Dendritic cell treated with granulocyte-macrophage colony-stimulating factor and Interleukin-4, amounts not matched to agents 40 ng/mL and 50 ng/mL, for 4 days (primary cell): Measurements from ENCODE around the gene FBXW10.
A peak's percentile ranks its signal among the peaks of the same experiment; 100 is the strongest.
"Not testable (repeated sequence)": the region's sequence is repeated elsewhere in the genome, so short reads cannot be mapped to it uniquely, and the experiment has no call there.

Experiments
- H3K27ac Mint-ChIP-seq: one replicate; pipeline ENCODE4 v1.8.0; 2022; ENCODE audit warnings: mild to moderate bottlenecking, mixed read lengths
- H3K27me3 Mint-ChIP-seq: one replicate; pipeline ENCODE4 v1.8.0; 2022; ENCODE audit warnings: mild to moderate bottlenecking, mixed read lengths
- H3K36me3 Mint-ChIP-seq: one replicate; pipeline ENCODE4 v1.8.0; 2022; ENCODE audit warnings: low read depth, mixed read lengths
- H3K4me1 Mint-ChIP-seq: one replicate; pipeline ENCODE4 v1.8.0; 2022; ENCODE audit warnings: low read depth, mixed read lengths
- H3K4me3 Mint-ChIP-seq: one replicate; pipeline ENCODE4 v1.8.0; 2022; ENCODE audit warnings: mild to moderate bottlenecking, moderate library complexity, mixed read lengths
- H3K9me3 Mint-ChIP-seq: one replicate; pipeline ENCODE4 v1.8.0; 2022; ENCODE audit warnings: mixed read lengths
- intact Hi-C: fragments of 100-400 bp; cut with micrococcal nuclease; formaldehyde crosslinking; loops from one replicate; pipeline ENCODE4 v1.15.0; 2022

Gene FBXW10, protein sequence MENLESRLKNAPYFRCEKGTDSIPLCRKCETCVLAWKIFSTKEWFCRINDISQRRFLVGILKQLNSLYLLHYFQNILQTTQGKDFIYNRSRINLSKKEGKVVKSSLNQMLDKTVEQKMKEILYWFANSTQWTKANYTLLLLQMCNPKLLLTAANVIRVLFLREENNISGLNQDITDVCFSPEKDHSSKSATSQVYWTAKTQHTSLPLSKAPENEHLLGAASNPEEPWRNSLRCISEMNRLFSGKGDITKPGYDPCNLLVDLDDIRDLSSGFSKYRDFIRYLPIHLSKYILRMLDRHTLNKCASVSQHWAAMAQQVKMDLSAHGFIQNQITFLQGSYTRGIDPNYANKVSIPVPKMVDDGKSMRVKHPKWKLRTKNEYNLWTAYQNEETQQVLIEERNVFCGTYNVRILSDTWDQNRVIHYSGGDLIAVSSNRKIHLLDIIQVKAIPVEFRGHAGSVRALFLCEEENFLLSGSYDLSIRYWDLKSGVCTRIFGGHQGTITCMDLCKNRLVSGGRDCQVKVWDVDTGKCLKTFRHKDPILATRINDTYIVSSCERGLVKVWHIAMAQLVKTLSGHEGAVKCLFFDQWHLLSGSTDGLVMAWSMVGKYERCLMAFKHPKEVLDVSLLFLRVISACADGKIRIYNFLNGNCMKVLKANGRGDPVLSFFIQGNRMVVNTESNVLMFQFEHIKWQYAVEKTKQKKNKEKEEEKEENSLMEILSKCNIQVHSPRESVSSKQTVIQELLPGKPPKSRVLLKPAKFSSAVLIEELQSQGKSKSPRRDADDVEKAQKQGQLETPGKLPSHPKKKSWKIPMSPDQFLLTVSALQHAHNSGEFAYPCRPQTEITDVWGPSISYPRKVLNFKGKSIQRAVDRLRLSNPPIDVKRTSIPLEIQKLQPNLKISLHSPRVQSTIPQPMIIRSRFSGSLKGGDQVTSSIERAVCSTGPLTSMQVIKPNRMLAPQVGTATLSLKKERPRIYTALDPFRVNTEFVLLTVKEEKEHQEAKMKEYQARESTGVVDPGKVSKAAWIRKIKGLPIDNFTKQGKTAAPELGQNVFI

DNA sequence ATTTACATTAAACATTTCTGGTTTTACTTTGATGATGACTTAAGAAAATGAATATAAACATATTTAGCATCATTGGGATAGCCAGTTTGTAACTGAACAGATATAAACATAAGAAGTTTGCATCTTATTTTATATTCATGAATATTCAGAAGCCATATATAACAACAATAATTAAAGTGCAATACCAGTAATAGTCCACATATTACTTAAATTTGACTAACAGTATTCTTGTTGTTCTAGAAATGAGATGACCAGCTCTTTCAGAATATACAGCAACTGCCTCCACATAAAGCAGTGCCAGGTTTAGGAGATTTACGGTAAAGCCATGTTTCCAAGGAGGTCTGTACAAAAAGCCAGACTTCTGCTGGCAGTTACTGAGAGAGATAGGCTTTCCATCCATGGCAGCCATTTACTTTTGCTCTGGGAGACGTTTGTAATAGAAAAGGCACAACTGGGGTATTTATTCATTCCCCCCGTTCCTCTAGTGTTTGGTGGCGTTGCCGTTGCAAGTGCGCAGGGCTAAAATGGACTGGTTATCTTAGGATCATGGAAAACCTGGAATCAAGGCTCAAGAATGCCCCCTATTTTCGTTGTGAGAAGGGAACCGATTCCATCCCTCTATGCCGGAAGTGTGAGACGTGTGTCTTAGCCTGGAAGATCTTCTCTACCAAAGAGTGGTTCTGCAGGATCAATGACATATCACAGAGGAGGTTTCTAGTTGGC is at the start of gene FBXW10:
Gene FBXW10 (plus strand): TSS at position 356 of the 723 bp plus-strand sequence. CDS start 191 bp downstream, at position 547.
- H3K27ac Mint-ChIP-seq, H3K9me3 Mint-ChIP-seq, H3K4me1 Mint-ChIP-seq, H3K27me3 Mint-ChIP-seq, H3K4me3 Mint-ChIP-seq, H3K36me3 Mint-ChIP-seq, intact Hi-C loops: not testable (repeated sequence)

DNA sequence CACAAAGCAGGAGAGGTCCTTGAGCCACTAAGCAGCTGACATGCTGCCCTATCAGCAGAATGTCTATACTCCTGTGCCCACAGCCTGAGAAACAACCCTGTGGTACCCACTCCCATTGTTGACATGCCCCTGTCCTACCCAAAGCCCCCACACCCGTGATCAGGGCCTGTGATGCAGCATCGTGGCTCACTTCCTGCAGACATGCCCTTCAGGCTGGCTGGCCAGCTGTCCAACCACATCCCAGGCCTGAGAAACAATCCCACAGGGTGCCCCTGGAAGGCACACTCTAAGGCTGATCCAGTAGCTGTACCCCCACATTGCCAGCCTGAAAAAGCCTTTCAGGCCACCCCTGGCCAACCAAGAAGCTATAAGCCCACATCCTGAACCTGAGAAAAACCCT is 48.7 kb upstream of the FBXW10 start:
- peaks cover 12% of the 10 kb centered on the region for H3K4me1 Mint-ChIP-seq
- H3K27ac Mint-ChIP-seq, H3K9me3 Mint-ChIP-seq, H3K36me3 Mint-ChIP-seq, intact Hi-C loops, H3K27me3 Mint-ChIP-seq, H3K4me3 Mint-ChIP-seq: not testable (repeated sequence)

DNA sequence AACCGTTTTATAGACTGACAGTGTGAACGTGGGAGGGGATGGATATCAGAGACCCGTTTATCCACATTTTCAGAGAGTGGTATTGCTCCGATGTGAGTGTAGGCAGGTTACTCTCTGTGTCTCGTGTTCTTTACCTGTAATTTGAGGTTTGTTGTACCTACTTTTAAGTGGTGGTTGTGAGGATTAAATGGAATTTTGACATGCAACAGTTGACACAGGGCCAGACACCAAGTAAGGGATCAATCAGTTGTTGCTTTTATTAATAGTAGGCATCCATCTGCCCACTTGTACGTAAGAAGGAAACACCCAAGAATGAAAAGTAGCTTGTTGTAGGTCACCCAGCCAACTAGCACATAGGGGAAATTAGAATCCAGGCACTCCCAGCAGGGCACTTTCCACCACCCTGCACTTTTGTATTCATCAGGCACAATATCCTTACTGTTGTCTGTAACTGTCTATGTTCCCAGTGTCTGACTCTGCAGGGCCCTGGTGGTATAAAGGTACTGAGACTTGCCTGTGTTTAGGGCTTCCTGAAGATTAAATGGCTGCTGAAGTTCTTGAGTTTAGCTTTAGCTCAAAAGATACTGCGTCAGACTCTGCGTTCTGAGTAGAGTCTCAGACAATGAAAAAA is 45.3 kb upstream of the FBXW10 start:
- H3K9me3 Mint-ChIP-seq, intact Hi-C loops, H3K27me3 Mint-ChIP-seq, H3K36me3 Mint-ChIP-seq: not testable (repeated sequence)
- Mint-ChIP-seq H3K4me3 (peak overlapping the region; percentile 87), H3K4me1 (peaks cover 12% of the 10 kb centered on the region), H3K27ac (peak overlapping the region; percentile 86)

DNA sequence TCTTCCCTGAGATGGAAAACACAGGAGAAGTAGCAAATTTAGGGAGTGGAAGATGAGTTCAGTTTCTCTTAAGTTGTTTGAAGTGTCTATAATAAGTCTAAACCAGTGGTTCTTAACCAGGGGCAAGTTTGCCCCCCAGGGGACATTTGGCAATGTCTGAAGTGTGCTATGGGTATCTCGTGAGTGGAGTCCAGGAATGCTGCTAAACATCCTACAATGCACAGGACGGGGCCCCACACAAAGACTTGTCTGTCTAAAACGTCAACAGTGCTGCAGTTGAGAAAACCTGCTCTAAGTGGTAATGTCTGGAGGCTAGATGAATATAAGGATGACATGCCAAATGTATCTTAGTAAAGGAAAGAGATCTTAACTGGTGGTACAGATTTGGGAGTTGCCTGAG is 37.9 kb upstream of the FBXW10 start:
- H3K27ac Mint-ChIP-seq, H3K9me3 Mint-ChIP-seq, H3K27me3 Mint-ChIP-seq, H3K4me3 Mint-ChIP-seq, H3K4me1 Mint-ChIP-seq, intact Hi-C loops, H3K36me3 Mint-ChIP-seq: not testable (repeated sequence)

DNA sequence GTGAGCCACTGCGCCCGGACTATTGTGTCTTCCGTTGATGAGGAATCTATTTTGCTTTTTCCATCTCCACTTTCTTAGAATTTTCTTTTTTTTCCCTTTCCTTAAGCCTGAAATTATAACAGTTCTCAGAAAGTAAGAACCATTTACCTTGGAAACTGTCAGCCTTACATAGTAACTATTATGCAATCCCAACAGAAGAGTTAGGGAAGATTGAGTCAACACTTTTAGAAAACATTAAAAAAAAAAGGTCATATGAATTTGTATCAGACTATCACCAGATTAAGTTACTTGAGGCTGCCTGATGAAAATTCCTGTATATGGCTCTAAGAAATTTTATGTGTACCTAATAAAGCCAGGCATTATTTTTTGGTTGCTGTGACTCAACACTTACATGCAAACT is 35.6 kb upstream of the FBXW10 start:
- intact Hi-C loops, H3K36me3 Mint-ChIP-seq, H3K4me3 Mint-ChIP-seq, H3K9me3 Mint-ChIP-seq, H3K4me1 Mint-ChIP-seq, H3K27me3 Mint-ChIP-seq, H3K27ac Mint-ChIP-seq: not testable (repeated sequence)

DNA sequence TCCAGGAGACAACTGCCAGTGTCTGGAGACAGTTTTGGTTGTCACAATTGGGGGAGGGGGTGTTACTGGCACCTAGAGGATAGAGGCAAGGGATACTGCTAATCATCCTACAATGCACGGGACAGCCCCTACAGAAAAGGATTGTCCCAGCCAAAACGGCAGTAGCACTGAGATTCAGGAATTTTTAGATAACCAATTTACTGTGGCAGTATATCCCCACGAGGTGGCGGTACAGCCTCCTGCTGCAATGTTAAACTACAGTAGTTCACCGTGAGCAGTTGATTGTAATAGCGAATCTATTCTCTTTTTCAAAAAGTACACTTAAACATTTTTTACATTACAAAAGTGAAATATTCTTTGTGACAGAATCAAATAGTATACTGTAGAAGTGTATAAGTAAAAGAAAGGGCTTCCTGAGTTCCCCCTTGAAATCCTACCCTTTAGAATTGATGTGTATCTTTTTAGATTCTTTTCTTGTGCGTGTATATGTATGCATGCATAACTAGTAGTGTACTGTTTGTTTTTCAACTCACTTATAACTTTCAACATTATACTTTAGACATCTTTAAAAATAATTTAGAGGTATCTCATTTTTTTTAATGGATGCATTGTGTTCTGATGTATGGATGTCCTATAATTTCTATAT is 31.4 kb upstream of the FBXW10 start:
- peaks cover 11% of the 10 kb centered on the region for H3K4me1 Mint-ChIP-seq
- H3K27me3 Mint-ChIP-seq, H3K36me3 Mint-ChIP-seq, H3K27ac Mint-ChIP-seq, H3K9me3 Mint-ChIP-seq, intact Hi-C loops, H3K4me3 Mint-ChIP-seq: not testable (repeated sequence)

DNA sequence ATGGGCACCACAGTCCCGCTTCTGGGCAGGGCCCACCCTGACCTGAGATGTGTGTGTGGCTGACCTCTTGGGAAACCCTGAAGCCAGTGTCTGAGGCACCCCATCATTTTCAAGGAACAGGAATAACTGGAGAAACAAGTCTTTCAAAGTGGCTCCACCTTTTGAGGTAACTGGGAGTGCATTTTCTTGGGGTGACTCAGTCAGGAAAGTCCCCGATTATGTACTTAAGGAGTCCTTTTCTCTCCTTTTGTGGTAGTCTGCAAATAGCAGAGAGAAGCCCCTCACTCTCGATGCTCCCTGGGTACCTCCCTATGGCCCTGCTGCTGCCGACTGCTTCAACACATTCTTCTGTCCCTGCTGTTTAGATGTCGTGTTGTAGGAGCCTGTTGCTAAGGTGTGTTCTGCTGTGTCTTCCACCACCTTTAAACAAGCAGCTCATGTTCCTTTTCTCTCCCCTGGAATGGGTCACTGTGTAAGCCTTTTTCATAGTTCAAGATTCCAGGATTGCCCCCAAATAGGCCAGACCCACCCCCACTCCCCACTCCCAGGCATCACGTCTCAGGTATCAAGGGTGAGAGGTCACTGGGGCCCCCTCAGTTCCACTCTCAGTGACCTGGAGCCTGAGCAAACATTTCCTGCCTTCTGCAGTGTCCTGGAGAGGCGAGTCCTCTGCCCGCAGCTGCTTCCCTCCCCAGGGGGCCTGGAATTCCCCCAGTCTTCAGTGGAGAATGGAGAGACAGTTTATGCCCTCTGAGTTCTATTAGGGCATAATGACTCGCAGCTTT is 25.0 kb upstream of the FBXW10 start:
- H3K4me1 Mint-ChIP-seq, H3K27ac Mint-ChIP-seq, H3K27me3 Mint-ChIP-seq, H3K36me3 Mint-ChIP-seq, H3K4me3 Mint-ChIP-seq, intact Hi-C loops, H3K9me3 Mint-ChIP-seq: not testable (repeated sequence)

DNA sequence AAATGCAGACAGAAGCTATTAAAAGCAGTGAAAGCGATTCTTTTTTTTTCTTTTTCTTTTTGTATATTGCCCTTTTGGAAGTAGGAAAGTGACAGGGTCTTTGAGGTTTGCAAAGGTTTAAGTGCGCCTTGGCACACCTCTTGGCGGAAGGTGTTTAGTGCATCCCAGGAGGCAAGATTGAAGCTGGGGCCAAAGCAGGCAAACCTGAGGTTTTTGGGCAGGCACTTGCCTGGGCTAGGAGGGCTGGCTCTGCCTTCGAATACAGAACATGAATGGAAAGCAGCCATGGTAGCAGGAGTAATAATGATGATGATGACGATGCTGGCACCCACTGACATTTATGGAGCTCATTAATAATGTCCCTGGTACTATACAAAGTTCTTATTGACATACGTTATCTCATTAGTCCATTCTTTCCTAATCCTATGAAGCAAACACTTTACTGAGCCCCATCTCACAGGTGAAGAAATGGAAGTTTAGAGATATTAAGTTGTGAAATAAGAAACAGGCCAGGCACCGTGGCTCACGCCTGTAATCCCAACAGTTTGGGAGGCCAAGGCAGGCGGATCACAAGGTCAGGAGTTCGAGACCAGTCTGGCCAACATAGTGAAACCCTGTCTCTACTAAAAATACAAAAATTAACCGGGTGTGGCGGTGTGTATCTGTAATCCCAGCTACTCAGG is 24.3 kb upstream of the FBXW10 start:
- intact Hi-C loops, H3K27ac Mint-ChIP-seq, H3K4me1 Mint-ChIP-seq, H3K9me3 Mint-ChIP-seq, H3K4me3 Mint-ChIP-seq, H3K36me3 Mint-ChIP-seq, H3K27me3 Mint-ChIP-seq: not testable (repeated sequence)

DNA sequence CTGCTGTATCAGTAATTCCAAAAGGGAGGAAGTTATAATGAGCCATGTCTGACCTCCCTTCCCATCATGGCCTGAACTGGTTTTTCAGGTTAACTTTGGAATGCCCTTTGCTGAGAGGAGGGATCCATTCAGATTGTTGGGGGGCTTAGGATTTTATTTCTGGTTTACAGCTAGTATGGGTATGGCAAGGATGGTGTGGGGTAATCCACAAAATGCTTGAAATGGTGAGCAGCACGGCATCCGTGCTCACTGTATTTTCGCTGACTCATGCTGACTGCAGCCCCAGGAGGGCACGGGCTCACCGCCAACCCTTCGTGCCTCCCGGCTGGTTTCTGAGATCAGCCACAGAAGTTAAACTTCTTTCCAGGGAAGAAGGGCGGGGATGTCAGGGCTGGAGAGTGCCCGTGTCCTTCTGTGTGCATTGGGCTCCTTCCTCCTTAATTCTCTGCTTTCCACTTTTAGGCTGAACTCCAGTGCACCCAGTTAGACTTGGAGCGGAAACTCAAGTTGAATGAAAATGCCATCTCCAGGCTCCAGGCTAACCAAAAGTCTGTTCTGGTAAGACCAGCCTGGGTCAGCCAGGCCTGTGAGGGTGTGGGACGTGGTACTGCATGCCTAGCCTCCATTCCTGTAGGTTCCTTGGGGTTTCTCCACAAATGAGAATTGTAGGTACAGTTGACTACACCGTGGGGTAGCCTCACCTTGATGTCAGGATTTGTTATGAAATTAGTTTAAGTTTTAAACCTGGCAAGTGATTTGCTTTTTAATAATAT is 21.9 kb upstream of the FBXW10 start:
- H3K9me3 Mint-ChIP-seq, H3K27me3 Mint-ChIP-seq, H3K27ac Mint-ChIP-seq, H3K36me3 Mint-ChIP-seq, intact Hi-C loops, H3K4me1 Mint-ChIP-seq, H3K4me3 Mint-ChIP-seq: not testable (repeated sequence)

DNA sequence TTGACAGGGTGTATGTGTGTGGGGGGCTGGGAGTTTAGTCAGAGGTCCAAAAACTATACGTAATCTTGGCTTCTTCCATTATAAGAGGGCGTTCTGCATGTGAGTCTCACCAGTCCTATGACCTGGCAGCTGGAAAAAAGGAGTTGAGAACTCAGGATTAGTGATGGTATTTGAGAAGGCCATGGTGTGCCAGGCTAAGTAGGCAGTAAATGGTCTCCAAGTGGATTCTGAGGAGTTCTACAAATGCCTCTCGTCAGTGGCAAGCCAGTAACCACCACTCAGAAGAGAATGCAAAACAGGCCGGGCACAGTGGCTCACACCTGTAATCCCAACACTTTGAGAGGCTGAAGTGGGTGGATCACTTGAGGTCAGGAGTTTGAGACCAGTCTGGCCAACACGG is 21.2 kb upstream of the FBXW10 start:
- intact Hi-C loops, H3K36me3 Mint-ChIP-seq, H3K4me1 Mint-ChIP-seq, H3K4me3 Mint-ChIP-seq, H3K27ac Mint-ChIP-seq, H3K9me3 Mint-ChIP-seq, H3K27me3 Mint-ChIP-seq: not testable (repeated sequence)

DNA sequence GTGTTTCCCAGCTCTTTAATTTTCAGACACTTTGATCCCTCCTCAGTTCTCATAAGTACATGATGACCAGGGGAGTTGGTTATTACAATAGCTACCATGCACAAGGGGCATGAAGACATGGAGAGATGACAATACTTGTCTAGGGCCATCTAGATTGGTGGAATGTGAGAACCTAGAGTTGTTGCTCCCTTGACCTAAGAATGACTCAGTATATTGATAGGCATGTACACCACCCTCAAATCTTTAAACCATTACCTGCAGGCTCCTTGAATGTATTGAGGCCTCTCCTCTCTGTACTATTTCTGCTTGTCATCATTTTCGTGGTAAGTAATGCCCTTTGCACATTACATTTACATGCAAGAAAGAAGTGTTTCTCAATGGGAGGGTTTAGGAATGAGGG is 20.3 kb upstream of the FBXW10 start:
- H3K27me3 Mint-ChIP-seq, intact Hi-C loops, H3K36me3 Mint-ChIP-seq, H3K27ac Mint-ChIP-seq, H3K9me3 Mint-ChIP-seq, H3K4me3 Mint-ChIP-seq, H3K4me1 Mint-ChIP-seq: not testable (repeated sequence)

DNA sequence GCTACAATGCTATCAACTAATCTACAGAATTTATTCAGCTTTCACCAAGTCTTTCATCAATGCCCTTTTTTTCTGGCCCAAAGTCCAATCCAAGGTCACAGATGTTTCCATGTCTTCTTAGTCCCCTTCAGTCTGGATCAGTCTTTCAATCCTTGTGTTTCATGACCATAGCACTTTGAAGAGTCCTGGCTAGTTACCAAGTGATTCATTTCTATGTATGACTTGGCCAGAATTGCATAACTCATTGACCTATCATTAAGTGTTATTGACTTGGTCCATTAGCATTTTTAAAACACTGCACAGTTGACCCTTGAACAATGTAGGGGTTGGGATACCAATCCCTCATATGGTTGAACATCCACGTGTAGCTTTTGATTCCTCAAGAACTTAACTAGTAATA is 11.4 kb upstream of the FBXW10 start:
- intact Hi-C loops, H3K4me1 Mint-ChIP-seq: not testable (repeated sequence)

More for the DNA sequence above, 11.4 kb upstream of the FBXW10 start:
- H3K27me3 Mint-ChIP-seq, H3K36me3 Mint-ChIP-seq, H3K4me3 Mint-ChIP-seq, H3K9me3 Mint-ChIP-seq, H3K27ac Mint-ChIP-seq: not testable (repeated sequence)
